Activated CD4-positive, alpha-beta memory T cell treated with anti-CD3 and anti-CD28 coated beads for 36 hours (primary cell): Measurements from ENCODE around the gene NSUN6. TPM values are rescaled to one million over a fixed set of nuclear protein-coding genes. Genes with fewer than 3 reads are reported as not detected.

ENCODE experiments used
- CTCF ChIA-PET: fragments of 350-600 bp; sonication (Branson Sonifier 250); formaldehyde crosslinking; loops from one replicate; lab custom pipeline; 2021; ENCODE audit warnings: antibody characterized with exemption, inconsistent platforms; lab: Charles Lee
- POLR2A ChIA-PET: fragments of 350-600 bp; sonication (Branson Sonifier 250); formaldehyde crosslinking; loops from one replicate; lab custom pipeline; 2021; ENCODE audit warnings: antibody characterized with exemption; lab: Charles Lee
- DNase-seq: peaks from one replicate; pipeline ENCODE4 v3.0.0-alpha.2; 2020
- H3K27ac Mint-ChIP-seq: one replicate; pipeline ENCODE4 v1.8.0; 2021; ENCODE audit warnings: mixed read lengths
- H3K27me3 Mint-ChIP-seq: one replicate; pipeline ENCODE4 v1.8.0; 2021; ENCODE audit warnings: mixed read lengths
- H3K36me3 Mint-ChIP-seq: one replicate; pipeline ENCODE4 v1.8.0; 2021; ENCODE audit warnings: mixed read lengths
- H3K4me1 Mint-ChIP-seq: one replicate; pipeline ENCODE4 v1.8.0; 2021; ENCODE audit warnings: low read depth, mixed read lengths
- H3K4me3 Mint-ChIP-seq: one replicate; pipeline ENCODE4 v1.8.0; 2021; ENCODE audit warnings: mild to moderate bottlenecking, mixed read lengths
- H3K9me3 Mint-ChIP-seq: one replicate; pipeline ENCODE4 v1.8.0; 2021; ENCODE audit warnings: mixed read lengths
- intact Hi-C: fragments of 100-400 bp; cut with micrococcal nuclease; formaldehyde crosslinking; loops from one replicate; pipeline ENCODE4 v1.15.1; 2023
- total RNA-seq, 2 experiments: library from RNA; stranded (reverse); gene quantifications; one replicate each; pipeline ENCODE4 v1.2.3, GENCODE V29; 2021

Gene NSUN6
- total RNA-seq, 2 experiments from 2014 or later: 12.6 to 15.0 TPM

DNA sequence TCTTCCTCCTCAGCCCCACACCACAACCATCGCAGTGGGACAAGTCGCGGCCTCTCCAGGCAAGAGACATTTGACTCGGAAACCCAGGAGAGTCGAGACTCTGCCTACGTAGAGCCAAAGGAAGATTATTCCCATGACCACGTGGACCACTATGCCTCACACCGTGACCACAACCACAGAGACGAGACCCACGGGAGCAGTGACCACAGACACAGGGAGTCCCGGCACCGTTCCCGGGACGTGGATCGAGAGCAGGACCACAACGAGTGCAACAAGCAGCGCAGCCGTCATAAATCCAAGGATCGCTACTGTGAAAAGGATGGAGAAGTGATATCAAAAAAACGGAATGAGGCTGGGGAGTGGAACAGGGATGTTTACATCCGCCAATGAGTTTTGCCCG is 112.1 kb downstream of the NSUN6 start:
- DNase-seq: no peak
- Mint-ChIP-seq H3K4me3 (no peak overlapping the region), H3K4me1 (no peaks in the 10 kb centered on the region), H3K36me3 (peaks cover 42% of the 10 kb centered on the region), H3K9me3 (no peaks in the 10 kb centered on the region), H3K27ac (no peak overlapping the region), H3K27me3 (no peaks in the 10 kb centered on the region)
- ChIA-PET CTCF (no interaction called here), POLR2A (no interaction called here)
- intact Hi-C loops: no loop called here

GRCh38 chr10:18533896-18534295 is 117.5 kb downstream of the NSUN6 start:
- Mint-ChIP-seq H3K36me3 (peaks cover 21% of the 10 kb centered on the region), H3K27ac (no peak overlapping the region), H3K4me1 (no peaks in the 10 kb centered on the region), H3K27me3 (no peaks in the 10 kb centered on the region), H3K9me3 (peaks cover 6% of the 10 kb centered on the region), H3K4me3 (no peak overlapping the region)
- no peak for DNase-seq
- ChIA-PET POLR2A (no interaction called here), CTCF (no interaction called here)
- intact Hi-C loops: no loop called here

- CTCF ChIA-PET: no interaction called here
These were observed 118.4 kb downstream of the NSUN6 start for GRCh38 chr10:18532881-18533535.

GRCh38 chr10:18528292-18528691 is 123.1 kb downstream of the NSUN6 start:
- Mint-ChIP-seq H3K4me1 (no peaks in the 10 kb centered on the region), H3K9me3 (peaks cover 6% of the 10 kb centered on the region), H3K4me3 (no peak overlapping the region), H3K36me3 (peaks cover 17% of the 10 kb centered on the region), H3K27me3 (no peaks in the 10 kb centered on the region), H3K27ac (no peak overlapping the region)
- no peak for DNase-seq
- POLR2A ChIA-PET: no interaction called here
- intact Hi-C loops: no loop called here
- CTCF ChIA-PET: no interaction called here

More at GRCh38 chr10:18532881-18533535, 118.4 kb downstream of the NSUN6 start:
- Mint-ChIP-seq H3K36me3 (peaks cover 21% of the 10 kb centered on the region), H3K27ac (no peak overlapping the region), H3K27me3 (no peaks in the 10 kb centered on the region), H3K4me3 (no peak overlapping the region), H3K4me1 (no peaks in the 10 kb centered on the region), H3K9me3 (peaks cover 6% of the 10 kb centered on the region)
- intact Hi-C loops: no loop called here
- no peak for DNase-seq
- POLR2A ChIA-PET: no interaction called here

GRCh38 chr10:18527687-18528086 is 123.7 kb downstream of the NSUN6 start:
- no peak for DNase-seq
- Mint-ChIP-seq H3K4me1 (no peaks in the 10 kb centered on the region), H3K4me3 (no peak overlapping the region), H3K27ac (no peak overlapping the region), H3K27me3 (no peaks in the 10 kb centered on the region), H3K9me3 (peaks cover 6% of the 10 kb centered on the region), H3K36me3 (peaks cover 17% of the 10 kb centered on the region)
- ChIA-PET POLR2A (no interaction called here), CTCF (no interaction called here)
- intact Hi-C loops: no loop called here

DNA sequence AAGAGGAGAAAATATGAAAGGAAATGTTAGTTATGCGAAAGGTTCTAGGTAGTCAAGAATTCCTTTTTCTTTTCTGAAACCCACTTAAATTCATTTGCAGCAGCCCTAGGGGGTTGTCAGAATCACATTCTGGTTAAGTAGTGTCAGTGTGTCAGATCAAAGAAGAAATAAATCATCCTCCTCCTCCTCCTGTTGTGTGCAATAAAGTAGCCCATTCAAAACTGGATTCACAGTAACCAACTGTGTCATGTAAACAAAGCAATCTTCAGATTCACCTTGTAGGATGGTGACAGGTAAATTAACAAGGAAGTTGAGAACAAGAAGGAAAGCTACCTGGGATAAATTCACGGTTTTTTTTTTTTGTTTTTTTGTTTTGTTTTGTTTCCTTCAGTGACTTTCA is 127.5 kb downstream of the NSUN6 start:
- CTCF ChIA-PET: no interaction called here
- H3K27ac Mint-ChIP-seq: no peak overlapping the region
- H3K4me1 Mint-ChIP-seq: no peaks in the 10 kb centered on the region

DNA sequence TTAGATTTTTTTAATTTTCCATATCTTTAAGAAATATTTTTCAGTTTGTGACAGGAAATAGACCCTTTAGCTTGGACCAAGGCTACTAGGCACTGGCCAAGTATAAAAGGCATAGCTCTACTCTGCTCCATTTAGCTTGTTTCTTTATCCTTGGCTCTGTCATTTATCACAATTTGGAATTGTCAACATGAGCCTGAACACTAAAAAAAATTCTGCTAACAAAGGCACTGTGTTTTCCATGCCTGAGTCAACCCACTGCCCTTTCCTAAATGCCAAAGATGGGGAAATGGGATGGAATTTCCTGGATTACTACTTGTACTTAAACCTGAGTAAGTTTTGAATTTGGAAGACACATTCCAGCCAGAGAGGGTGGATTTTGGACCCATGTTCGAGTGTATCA is 128.4 kb downstream of the NSUN6 start:
- POLR2A ChIA-PET: no interaction called here
- Mint-ChIP-seq H3K36me3 (peaks cover 5% of the 10 kb centered on the region), H3K4me3 (no peak overlapping the region), H3K9me3 (no peaks in the 10 kb centered on the region), H3K27ac (no peak overlapping the region), H3K27me3 (no peaks in the 10 kb centered on the region), H3K4me1 (no peaks in the 10 kb centered on the region)
- CTCF ChIA-PET: no interaction called here
- intact Hi-C loops: no loop called here
- no peak for DNase-seq

More for the DNA sequence above, 127.5 kb downstream of the NSUN6 start:
- intact Hi-C loops: no loop called here
- POLR2A ChIA-PET: no interaction called here
- Mint-ChIP-seq H3K4me3 (no peak overlapping the region), H3K36me3 (peaks cover 7% of the 10 kb centered on the region), H3K9me3 (no peaks in the 10 kb centered on the region), H3K27me3 (no peaks in the 10 kb centered on the region)
- no peak for DNase-seq

GRCh38 chr10:18516851-18517250 is 134.5 kb downstream of the NSUN6 start:
- no peak for DNase-seq
- CTCF ChIA-PET: no interaction called here
- Mint-ChIP-seq H3K36me3 (peaks cover 19% of the 10 kb centered on the region), H3K4me3 (no peak overlapping the region), H3K27ac (no peak overlapping the region), H3K9me3 (peaks cover 13% of the 10 kb centered on the region), H3K27me3 (no peaks in the 10 kb centered on the region), H3K4me1 (no peaks in the 10 kb centered on the region)
- intact Hi-C loops: no loop called here
- POLR2A ChIA-PET: no interaction called here

- H3K36me3 Mint-ChIP-seq: peaks cover 19% of the 10 kb centered on the region
- no peak overlapping the region for H3K27ac Mint-ChIP-seq
- H3K4me1 Mint-ChIP-seq: no peaks in the 10 kb centered on the region
- ChIA-PET POLR2A (no interaction called here), CTCF (no interaction called here)
- no peak overlapping the region for H3K4me3 Mint-ChIP-seq
- DNase-seq: no peak
- intact Hi-C loops: no loop called here
- no peaks in the 10 kb centered on the region for H3K27me3 Mint-ChIP-seq
- H3K9me3 Mint-ChIP-seq: peaks cover 18% of the 10 kb centered on the region
These were observed 136.8 kb downstream of the NSUN6 start for GRCh38 chr10:18514537-18514936.

- Mint-ChIP-seq H3K4me3 (no peak overlapping the region), H3K27ac (no peak overlapping the region), H3K9me3 (peaks cover 18% of the 10 kb centered on the region), H3K36me3 (peaks cover 13% of the 10 kb centered on the region), H3K27me3 (peaks cover 1% of the 10 kb centered on the region), H3K4me1 (no peaks in the 10 kb centered on the region)
- ChIA-PET POLR2A (no interaction called here), CTCF (no interaction called here)
- intact Hi-C loops: no loop called here
- DNase-seq: no peak
These were observed 142.8 kb downstream of the NSUN6 start for GRCh38 chr10:18508587-18508986.

- peaks cover 10% of the 10 kb centered on the region for H3K4me1 Mint-ChIP-seq
- peaks cover 1% of the 10 kb centered on the region for H3K27me3 Mint-ChIP-seq
- H3K36me3 Mint-ChIP-seq: no peaks in the 10 kb centered on the region
- intact Hi-C loops: no loop called here
- no peaks in the 10 kb centered on the region for H3K9me3 Mint-ChIP-seq
- POLR2A ChIA-PET: no interaction called here
- H3K4me3 Mint-ChIP-seq: no peak overlapping the region
- no peak overlapping the region for H3K27ac Mint-ChIP-seq
- CTCF ChIA-PET: no interaction called here
- DNase-seq: no peak
These were observed 145.8 kb downstream of the NSUN6 start for GRCh38 chr10:18505456-18506118.

GRCh38 chr10:18504161-18504560 is 147.2 kb downstream of the NSUN6 start:
- no peak for DNase-seq
- POLR2A ChIA-PET: no interaction called here
- H3K27ac Mint-ChIP-seq: no peak overlapping the region
- no peaks in the 10 kb centered on the region for H3K9me3 Mint-ChIP-seq
- no peak overlapping the region for H3K4me3 Mint-ChIP-seq
- CTCF ChIA-PET: no interaction called here
- intact Hi-C loops: no loop called here
- peaks cover 1% of the 10 kb centered on the region for H3K27me3 Mint-ChIP-seq
- no peaks in the 10 kb centered on the region for H3K36me3 Mint-ChIP-seq
- peaks cover 10% of the 10 kb centered on the region for H3K4me1 Mint-ChIP-seq

DNA sequence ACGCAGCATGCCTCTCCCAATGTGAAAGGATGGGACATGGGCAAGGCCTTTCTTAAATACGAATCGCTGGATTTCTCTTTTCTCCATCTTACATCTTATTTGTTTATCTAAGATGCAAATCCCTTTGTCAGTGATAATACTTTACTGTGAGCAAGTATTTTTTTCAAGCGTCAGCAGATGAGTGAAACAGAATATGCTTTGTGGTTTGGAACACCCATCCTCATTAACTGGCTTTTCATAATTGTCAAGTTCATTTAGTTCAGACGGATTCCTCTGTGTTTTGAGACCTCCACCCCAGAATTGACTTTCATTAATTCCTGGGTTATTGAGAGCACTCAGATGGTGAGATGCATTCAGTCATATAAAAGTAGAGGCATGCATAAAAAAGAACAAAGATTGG is 149.8 kb downstream of the NSUN6 start:
- H3K36me3 Mint-ChIP-seq: no peaks in the 10 kb centered on the region
- intact Hi-C loops: loop anchor here (2.0 kb wide), 1 partner anchor 147 kb away; no protein-coding TSS in a partner anchor
- no peaks in the 10 kb centered on the region for H3K9me3 Mint-ChIP-seq
- H3K27me3 Mint-ChIP-seq: peaks cover 1% of the 10 kb centered on the region
- no peak overlapping the region for H3K4me3 Mint-ChIP-seq
- ChIA-PET CTCF (no interaction called here), POLR2A (interaction anchor here (0.7 kb wide), 1 partner anchor 60 kb away, joined by 3 read pairs; no protein-coding TSS in a partner anchor)
- no peak for DNase-seq
- peaks cover 10% of the 10 kb centered on the region for H3K4me1 Mint-ChIP-seq
- no peak overlapping the region for H3K27ac Mint-ChIP-seq
